SK-N-SH (cell line): ENCODE data around the gene ENTHD1.

Source experiments
- CHD2 ChIP-seq: fragments of 150-350 bp; IDR thresholded peaks from 2 replicates; pipeline ENCODE4 v1.6.1; 2018; ENCODE audit warnings: low read length; ENCODE audit not compliant: partially characterized antibody
- CTCF ChIP-seq: fragments of 200-600 bp; sonication (generic); IDR thresholded peaks from 2 replicates; pipeline ENCODE4 v1.6.1; 2017; ENCODE audit warnings: antibody characterized with exemption, mild to moderate bottlenecking, moderate library complexity
- EZH2phosphoT487 ChIP-seq: fragments of 200-600 bp; sonication (generic); IDR thresholded peaks from 2 replicates; pipeline ENCODE4 v1.6.1; 2017; ENCODE audit warnings: low read depth, mixed run types, mild to moderate bottlenecking, antibody characterized with exemption, moderate library complexity, borderline replicate concordance
- MAX ChIP-seq: IDR thresholded peaks from 2 replicates; pipeline ENCODE4 v1.4.0; 2012; ENCODE audit warnings: low read depth
- MXI1 ChIP-seq: IDR thresholded peaks from 2 replicates; pipeline ENCODE4 v1.6.1; 2012; ENCODE audit warnings: mild to moderate bottlenecking, low read depth, low read length, improper control_type of control experiment
- PBX3 ChIP-seq: IDR thresholded peaks from 2 replicates; pipeline ENCODE4; 2012
- POLR2AphosphoS5 ChIP-seq: IDR thresholded peaks from 2 replicates; pipeline ENCODE4 v1.6.1; 2012; ENCODE audit warnings: low read depth, low read length
- RAD21 ChIP-seq: IDR thresholded peaks from 2 replicates; pipeline ENCODE4 v1.6.1; 2012; ENCODE audit warnings: mild to moderate bottlenecking, low read length
- SIN3A ChIP-seq: IDR thresholded peaks from 2 replicates; pipeline ENCODE4 v1.6.1; 2012; ENCODE audit warnings: low read depth, mild to moderate bottlenecking, low read length, moderate library complexity, borderline replicate concordance
- TCF12 ChIP-seq: IDR thresholded peaks from 2 replicates; pipeline ENCODE4 v1.4.0; 2012
- YY1 ChIP-seq: IDR thresholded peaks from 2 replicates; pipeline ENCODE4 v1.4.0; 2012; ENCODE audit warnings: low read depth, mild to moderate bottlenecking
- ZBTB33 ChIP-seq: IDR thresholded peaks from 2 replicates; pipeline ENCODE4 v1.4.0; 2012; ENCODE audit warnings: low read depth, borderline replicate concordance

- TF ChIP-seq CTCF (no peak), YY1 (no peak), EZH2phosphoT487 (no peak), POLR2AphosphoS5 (no peak), MXI1 (no peak), PBX3 (no peak), TCF12 (no peak), CHD2 (no peak), RAD21 (no peak), ZBTB33 (no peak), MAX (no peak), SIN3A (no peak)
Measured at GRCh38 chr22:39714321-39714720, 179.2 kb downstream of the ENTHD1 start.
